A549 (cell line): ENCODE results near the gene DST. TPM values are rescaled to one million over a fixed set of nuclear protein-coding genes. Genes with fewer than 3 reads are reported as not detected.

Experiments used
- ATAC-seq, 2 experiments: fragments of 200-7000 bp in 1 of 2; fragments of >200 bp in 1 of 2; cut with Nextera tagmentation in 1 of 2; cut with Tn5 transposase in 1 of 2; 3 replicates each; pipeline versions ENCODE4 v1.8.0 to v1.9.1; 2018 to 2020; ENCODE audit warnings: mild to moderate bottlenecking in 1 of 2, moderate library complexity in 1 of 2
- CTCF ChIA-PET: fragments of 300-600 bp; sonication (Branson Sonifier 250); formaldehyde crosslinking; extraction: SDS; loops from one replicate; lab custom pipeline; 2021; ENCODE audit warnings: antibody characterized with exemption, inconsistent platforms; lab: Yijun Ruan, JAX
- POLR2A ChIA-PET: fragments of 350-600 bp; formaldehyde crosslinking; extraction: SDS; loops from one replicate; lab custom pipeline; 2021; ENCODE audit warnings: antibody characterized with exemption, inconsistent platforms; lab: Yijun Ruan, JAX
- DNase-seq, 2 experiments: peaks; one replicate each; pipeline versions ENCODE4 v3.0.0 to v3.0.0-alpha.2; 2011 to 2016; ENCODE audit warnings: low read depth in 1 of 2, low spot score in 1 of 2
- FAIRE-seq: peaks from 2 replicates; lab custom pipeline; 2011; peaks lifted over from hg19 to GRCh38; lab: Jason Lieb, UNC
- H3K27ac ChIP-seq, 2 experiments: fragments of >200 bp; sonication (Bioruptor Twin); formaldehyde crosslinking; 3 replicates each; pipeline ENCODE4 v1.5.1; 2016 to 2017
- H3K4me1 ChIP-seq: fragments of >200 bp; sonication (Bioruptor Twin); formaldehyde crosslinking; 3 replicates; pipeline ENCODE4 v1.6.1; 2016
- H3K4me2 ChIP-seq: fragments of >200 bp; sonication (Bioruptor Twin); formaldehyde crosslinking; 3 replicates; pipeline ENCODE4 v1.6.1; 2016
- H3K4me3 ChIP-seq: fragments of >200 bp; sonication (Bioruptor Twin); formaldehyde crosslinking; 3 replicates; pipeline ENCODE4 v1.5.1; 2016
- H3K9me3 ChIP-seq: fragments of >200 bp; sonication (Bioruptor Twin); formaldehyde crosslinking; 3 replicates; pipeline ENCODE4 v1.6.1; 2016
- CBX8 ChIP-seq: fragments of 200-600 bp; sonication (generic); IDR thresholded peaks from 2 replicates; pipeline ENCODE4 v1.6.1; 2016
- CEBPB ChIP-seq, 2 experiments: fragments of >200 bp in 1 of 2; sonication (Bioruptor Twin) in 1 of 2; formaldehyde crosslinking in 1 of 2; IDR thresholded peaks; 2 replicates each; pipeline ENCODE4 v1.6.1; 2012 to 2016
- CHD2 ChIP-seq: fragments of 150-350 bp; IDR thresholded peaks from 2 replicates; pipeline ENCODE4 v1.6.1; 2014; ENCODE audit warnings: low read length; ENCODE audit not compliant: partially characterized antibody
- CHD4 ChIP-seq: fragments of 200-600 bp; sonication (generic); IDR thresholded peaks from 2 replicates; pipeline ENCODE4 v1.6.1; 2016; ENCODE audit warnings: antibody characterized with exemption, mild to moderate bottlenecking, borderline replicate concordance
- CTCF ChIP-seq: fragments of >200 bp; sonication (Bioruptor Twin); formaldehyde crosslinking; IDR thresholded peaks from 3 replicates; pipeline ENCODE4 v1.5.1; 2016
- E2F6 ChIP-seq: IDR thresholded peaks from 2 replicates; pipeline ENCODE4 v1.6.1; 2012; ENCODE audit warnings: low read depth, borderline replicate concordance
- EP300 ChIP-seq, 2 experiments: fragments of >200 bp; sonication (Bioruptor Twin); formaldehyde crosslinking; IDR thresholded peaks; 2 replicates in 1 of 2; 3 replicates in 1 of 2; pipeline ENCODE4 v1.6.1; 2016 to 2017
- ESRRA ChIP-seq: fragments of 150-350 bp; IDR thresholded peaks from 2 replicates; pipeline ENCODE4 v1.6.1; 2014; ENCODE audit warnings: mild to moderate bottlenecking, low read length, borderline replicate concordance
- FOSL2 ChIP-seq, 2 experiments: fragments of 450-650 bp in 1 of 2; fragments of >200 bp in 1 of 2; sonication (Bioruptor Twin) in 1 of 2; formaldehyde crosslinking; IDR thresholded peaks; 2 replicates each; pipeline versions ENCODE4 v1.5.0 to v1.6.1; 2016 to 2020; ENCODE audit warnings: mild to moderate bottlenecking in 1 of 2, moderate library complexity in 1 of 2
- FOXS1 ChIP-seq: fragments of 250-450 bp; sonication (Bioruptor Pico); IDR thresholded peaks from 2 replicates; pipeline ENCODE4 v1.5.0; 2020; ENCODE audit warnings: mild to moderate bottlenecking, moderate library complexity
- GATA3 ChIP-seq: IDR thresholded peaks from 2 replicates; pipeline ENCODE4 v1.6.1; 2012; ENCODE audit warnings: borderline replicate concordance
- HES2 ChIP-seq: fragments of >200 bp; sonication (Bioruptor Twin); formaldehyde crosslinking; IDR thresholded peaks from 2 replicates; pipeline ENCODE4 v1.6.1; 2016
- HEYL ChIP-seq: fragments of 250-450 bp; sonication (Bioruptor Pico); IDR thresholded peaks from 2 replicates; pipeline ENCODE4 v1.8.0; 2021; ENCODE audit warnings: mild to moderate bottlenecking, moderate library complexity
- HOXB5 ChIP-seq: fragments of 250-450 bp; sonication (Bioruptor Pico); IDR thresholded peaks from 2 replicates; pipeline ENCODE4 v1.5.0; 2020; ENCODE audit warnings: mild to moderate bottlenecking, moderate library complexity
- JUN ChIP-seq, 2 experiments: fragments of >200 bp; sonication (Bioruptor Twin); formaldehyde crosslinking; IDR thresholded peaks; 2 replicates in 1 of 2; 3 replicates in 1 of 2; pipeline ENCODE4 v1.6.1; 2016 to 2017
- JUNB ChIP-seq: fragments of >200 bp; sonication (Bioruptor Twin); formaldehyde crosslinking; IDR thresholded peaks from 2 replicates; pipeline ENCODE4 v1.6.1; 2016
- KDM1A ChIP-seq: fragments of 200-600 bp; sonication (generic); IDR thresholded peaks from 2 replicates; pipeline ENCODE4 v1.6.1; 2016; ENCODE audit warnings: low read depth, mild to moderate bottlenecking
- MAZ ChIP-seq: fragments of 150-350 bp; IDR thresholded peaks from 2 replicates; pipeline ENCODE4 v1.6.1; 2014; ENCODE audit warnings: antibody characterized with exemption, low read depth, low read length, borderline replicate concordance
- MYC ChIP-seq: IDR thresholded peaks from 2 replicates; pipeline ENCODE4 v1.6.1; 2012; ENCODE audit warnings: mild to moderate bottlenecking, inconsistent platforms, low read length, improper control_type of control experiment, borderline replicate concordance
- NFE2L2 ChIP-seq: fragments of 150-350 bp; conservative IDR thresholded peaks from 2 replicates; pipeline ENCODE4 v1.6.1; 2014; ENCODE audit warnings: low read length
- RAD21 ChIP-seq, 2 experiments: fragments of >200 bp in 1 of 2; sonication (Bioruptor Twin) in 1 of 2; formaldehyde crosslinking in 1 of 2; IDR thresholded peaks in 1 of 2; conservative IDR thresholded peaks in 1 of 2; 2 replicates in 1 of 2; 3 replicates in 1 of 2; pipeline ENCODE4 v1.6.1; 2012 to 2018; ENCODE audit warnings: inconsistent platforms in 1 of 2
- SMC3 ChIP-seq: fragments of >200 bp; sonication (Bioruptor Twin); formaldehyde crosslinking; IDR thresholded peaks from 3 replicates; pipeline ENCODE4 v1.6.1; 2018; ENCODE audit warnings: inconsistent platforms
- ZFP36 ChIP-seq: fragments of 450-650 bp; IDR thresholded peaks from 2 replicates; pipeline ENCODE4 v1.6.1; 2014; ENCODE audit warnings: borderline replicate concordance; ENCODE audit not compliant: partially characterized antibody
- ZNF302 ChIP-seq: fragments of 250-450 bp; sonication (Bioruptor Pico); IDR thresholded peaks from 2 replicates; pipeline ENCODE4 v1.9.0; 2021; ENCODE audit warnings: inconsistent platforms, mild to moderate bottlenecking, moderate library complexity
- WGBS: methylation state at CpG from one replicate; pipeline ENCODE4 v1.1.6; 2017; ENCODE audit errors: missing lambda C conversion rate; 5-methylcytosine and 5-hydroxymethylcytosine counted together
- polyA plus RNA-seq, 4 experiments: library from polyadenylated mRNA; depleted of rRNA in 3 of 4; stranded (reverse); fragments of >200 nt; fragmentation: RNase III in 1 of 4; extraction: RNeasy Plus Mini Kit Qiagen cat#74134 plus additional on column Dnase treatment in 1 of 4; gene quantifications; 2 replicates in 3 of 4; 3 replicates in 1 of 4; pipeline ENCODE4 v1.2.3, GENCODE V29; 2011 to 2017

The DST gene
- polyA plus RNA-seq, 2 of the 4 experiments (the other 2 are of a cell fraction) = 32.4 to 99.0 TPM

- FAIRE-seq = no peak
- H3K4me1 ChIP-seq = peaks cover 93% of the 10 kb centered on the region
- POLR2A ChIA-PET = interaction anchor here (1.2 kb wide), 1 partner anchor 10 kb away, joined by 4 read pairs; the partner anchor contains the start of gene DST
Measured at GRCh38 chr6:56652994-56653393, 10.3 kb upstream of the DST start.

GRCh38 chr6:56652231-56652630, 9.5 kb upstream of the DST start:
- POLR2A ChIA-PET = no interaction called here
- Histone ChIP-seq H3K9me3 (no peaks in the 10 kb centered on the region), H3K4me3 (no peak overlapping the region), H3K4me1 (peaks cover 91% of the 10 kb centered on the region), H3K4me2 (peak overlapping the region; percentile 57), H3K27ac (peak overlapping the region; percentile 67 to 86)
- DNase-seq = no peak
- no peak for FAIRE-seq
- no peak for TF ChIP-seq KDM1A
- TF ChIP-seq HEYL (CRISPR knock-in tag) = no peak
- TF ChIP-seq RAD21 (conservative IDR thresholded peaks at IDR 0.05 in 1 of 2, IDR thresholded peaks at IDR 0.05 in 1 of 2) = no peak
- no peak for TF ChIP-seq NFE2L2
- no peak for TF ChIP-seq ESRRA
- TF ChIP-seq HOXB5 (CRISPR knock-in tag) = no peak
- TF ChIP-seq MAZ = no peak
- TF ChIP-seq CBX8 = no peak
- no peak for TF ChIP-seq ZNF302 (CRISPR knock-in tag)
- no peak for TF ChIP-seq HES2
- TF ChIP-seq MYC = no peak
- CTCF ChIA-PET = interaction anchor here (0.8 kb wide), 1 partner anchor 191 kb away, joined by 3 read pairs; no protein-coding TSS in a partner anchor
- whole genome bisulfite sequencing = 71% methylated on average over 1 of the region's 1 CpG
- peak in 1 of 2 experiments; percentile 44; a peak in 2 of 6 replicates for ATAC-seq

More at GRCh38 chr6:56652994-56653393, 10.3 kb upstream of the DST start:
- 0% methylated on average over 2 of the region's 2 CpGs for WGBS
- Histone ChIP-seq H3K27ac (peak overlapping the region; percentile 71 to 86), H3K4me2 (peak overlapping the region; percentile 57), H3K9me3 (no peaks in the 10 kb centered on the region), H3K4me3 (no peak overlapping the region)
- DNase-seq = peak in 1 of 2 experiments; percentile 69
- CTCF ChIA-PET = interaction anchor here (1.1 kb wide), 2 partner anchors 45 to 104 kb away, joined by 3 read pairs; no protein-coding TSS in a partner anchor
- TF ChIP-seq EP300 (IDR thresholded peaks at IDR 0.05) = peak in 1 of 2 experiments; percentile 63; a peak in 1 of 5 replicates
- TF ChIP-seq SMC3 = no peak
- TF ChIP-seq ZFP36 = no peak
- no peak for TF ChIP-seq RAD21 (conservative IDR thresholded peaks at IDR 0.05 in 1 of 2, IDR thresholded peaks at IDR 0.05 in 1 of 2)
- TF ChIP-seq E2F6 = no peak
- 0 out of 4 replicates have a peak, but pooled peaks have one; percentile 4 to 21 for TF ChIP-seq CEBPB (IDR thresholded peaks at IDR 0.05)
- TF ChIP-seq FOSL2 (IDR thresholded peaks at IDR 0.05) = peak; percentile 46; the same call in 1 of the 2 replicates
- TF ChIP-seq FOSL2 (CRISPR knock-in tag; IDR thresholded peaks at IDR 0.05) = peak; percentile 74
- peak; percentile 76; the same call in 1 of the 2 replicates for TF ChIP-seq GATA3
- TF ChIP-seq KDM1A = no peak
- no peak for TF ChIP-seq FOXS1
- TF ChIP-seq MYC = no peak
- TF ChIP-seq CTCF = no peak
- 0 out of 5 replicates have a peak, but pooled peaks of 1 of the 2 experiments have one; percentile 65 for TF ChIP-seq JUN (IDR thresholded peaks at IDR 0.05)
- TF ChIP-seq CHD4 = no peak
- no peak for TF ChIP-seq CHD2
- TF ChIP-seq JUNB = peak; percentile 82
- peak; percentile 77 to 79 for ATAC-seq
